COR-L47 (cell line): Measurements from ENCODE around the gene ASB13.
"Not testable (repeated sequence)": the region's sequence is repeated elsewhere in the genome, so short reads cannot be mapped to it uniquely, and the experiment has no call there.

Experiments
- DNase-seq: peaks from one replicate; lab custom pipeline; 2025; lab: John Stamatoyannopoulos, UW

ASB13 gene

DNA sequence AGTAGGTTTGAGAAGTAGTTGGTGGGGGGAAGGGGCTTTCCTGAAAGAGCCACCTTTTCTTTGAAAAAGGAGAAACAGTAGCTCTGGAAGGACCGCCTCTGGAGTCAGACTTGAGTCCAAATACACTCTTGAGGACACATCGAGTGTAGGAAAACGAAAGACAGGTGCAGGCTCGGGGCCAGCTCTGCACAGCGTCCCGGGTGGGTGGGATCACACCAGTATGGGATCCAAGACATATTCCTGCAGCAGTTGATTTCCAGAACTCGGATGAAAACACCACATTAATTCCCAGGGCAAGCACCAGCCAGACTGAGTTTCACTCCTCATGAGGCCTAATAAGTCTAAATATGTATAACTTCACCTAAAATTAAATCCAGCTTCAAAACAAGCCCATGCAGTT is 61.4 kb downstream of the ASB13 start:
- DNase-seq = no peak

DNA sequence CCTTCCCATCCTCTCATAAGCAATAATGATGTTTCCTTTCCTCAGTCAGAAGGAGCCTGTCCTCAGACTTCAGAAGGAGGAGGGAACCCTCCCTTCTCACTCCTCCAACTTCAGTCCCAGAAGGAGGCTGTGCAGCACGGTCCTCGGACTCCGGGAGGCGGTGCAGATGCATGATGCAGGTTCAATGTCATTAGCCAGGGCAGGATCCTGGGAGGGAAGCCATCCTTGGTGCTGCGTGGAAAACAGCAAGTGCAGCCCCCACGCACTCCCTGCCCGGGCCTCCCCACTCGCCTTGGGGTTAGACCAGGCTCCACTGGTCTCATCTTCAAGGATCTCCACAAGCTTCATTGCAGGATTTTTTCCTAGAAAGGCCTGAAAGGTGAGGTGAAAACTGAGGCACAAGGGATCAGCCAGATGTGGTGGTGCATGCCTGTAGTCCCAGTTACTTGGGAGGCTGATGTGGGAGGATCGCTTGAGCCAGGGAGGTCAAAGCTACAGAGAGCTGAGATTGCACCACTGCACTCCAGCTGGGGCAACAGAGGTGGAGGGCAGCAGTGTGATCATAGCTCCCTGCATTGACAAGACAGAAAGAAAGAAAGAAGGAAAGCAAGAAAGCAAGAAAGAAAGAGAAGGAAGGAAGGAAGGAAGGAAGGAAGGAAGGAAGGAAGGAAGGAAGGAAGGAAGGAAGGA is 62.0 kb downstream of the ASB13 start:
- no peak for DNase-seq

DNA sequence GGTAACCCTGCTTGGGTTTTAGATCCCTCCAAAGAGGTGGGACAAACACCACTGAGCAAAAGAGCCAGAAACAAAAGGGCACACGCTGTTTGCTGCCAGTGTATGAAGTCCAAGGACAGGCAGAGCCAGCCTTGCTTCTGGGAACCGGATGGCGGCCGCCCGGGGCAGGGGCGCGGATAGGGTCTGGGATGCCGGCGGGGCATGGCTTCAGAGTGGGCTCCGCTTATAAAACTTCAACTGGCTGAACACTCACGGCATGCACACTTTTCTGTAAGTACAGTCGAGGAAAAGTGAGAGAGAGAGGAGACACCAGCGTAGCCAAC is 62.6 kb downstream of the ASB13 start:
- DNase-seq = no peak

- no peak for DNase-seq
Measured at GRCh38 chr10:5603091-5603847, 63.1 kb downstream of the ASB13 start.

DNA sequence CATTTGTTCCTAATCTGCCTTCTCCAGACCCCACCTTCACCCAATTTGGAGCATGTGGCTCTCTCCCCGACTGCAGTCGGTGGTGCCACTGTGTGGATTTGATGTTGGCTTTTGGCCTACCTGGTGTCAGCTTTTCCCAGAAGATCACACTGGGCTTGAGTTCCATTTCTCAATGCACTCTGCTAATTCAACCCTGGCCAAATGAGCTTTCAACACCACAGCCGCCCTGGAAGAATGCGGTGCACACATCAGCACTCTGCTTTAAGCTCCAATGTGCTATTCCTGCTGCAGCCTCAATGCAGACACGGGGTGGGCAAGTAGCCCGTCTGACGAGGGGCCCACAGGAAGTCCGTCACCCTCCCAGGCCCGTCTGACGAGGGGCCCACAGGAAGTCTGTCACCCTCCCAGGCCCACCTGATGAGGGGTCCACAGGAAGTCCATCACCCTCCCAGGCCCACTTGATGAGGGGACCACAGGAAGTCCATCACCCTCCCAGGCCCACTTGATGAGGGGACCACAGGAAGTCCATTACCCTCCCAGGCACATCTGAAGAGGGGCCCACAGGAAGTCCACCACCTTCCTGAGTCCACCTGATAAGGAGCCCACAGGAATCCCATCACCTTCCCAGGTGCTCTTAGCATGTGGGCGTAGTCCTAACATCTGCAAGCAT is 64.4 kb downstream of the ASB13 start:
- no peak for DNase-seq

DNA sequence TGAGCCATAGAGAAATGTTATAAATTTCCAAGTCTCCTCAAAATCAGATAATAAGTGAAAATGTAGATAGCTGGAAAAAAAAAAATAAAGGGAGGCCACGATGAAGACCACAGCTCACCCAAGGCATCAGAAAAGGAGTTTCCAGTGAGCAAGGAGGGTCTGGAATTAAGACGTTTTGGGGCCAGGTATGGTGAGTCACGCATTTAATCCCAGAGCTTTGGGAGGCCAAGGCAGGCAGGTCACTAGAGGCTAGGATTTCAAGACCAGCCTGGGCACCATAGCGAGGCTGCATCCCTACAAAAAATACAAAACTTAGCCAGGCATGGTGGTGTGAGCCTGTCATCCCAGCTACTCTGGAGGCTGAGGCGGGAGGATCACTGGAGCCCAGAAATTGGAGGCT is 65.5 kb downstream of the ASB13 start:
- no peak for DNase-seq

- no peak for DNase-seq
Measured at GRCh38 chr10:5599613-5600520, 66.5 kb downstream of the ASB13 start.

DNA sequence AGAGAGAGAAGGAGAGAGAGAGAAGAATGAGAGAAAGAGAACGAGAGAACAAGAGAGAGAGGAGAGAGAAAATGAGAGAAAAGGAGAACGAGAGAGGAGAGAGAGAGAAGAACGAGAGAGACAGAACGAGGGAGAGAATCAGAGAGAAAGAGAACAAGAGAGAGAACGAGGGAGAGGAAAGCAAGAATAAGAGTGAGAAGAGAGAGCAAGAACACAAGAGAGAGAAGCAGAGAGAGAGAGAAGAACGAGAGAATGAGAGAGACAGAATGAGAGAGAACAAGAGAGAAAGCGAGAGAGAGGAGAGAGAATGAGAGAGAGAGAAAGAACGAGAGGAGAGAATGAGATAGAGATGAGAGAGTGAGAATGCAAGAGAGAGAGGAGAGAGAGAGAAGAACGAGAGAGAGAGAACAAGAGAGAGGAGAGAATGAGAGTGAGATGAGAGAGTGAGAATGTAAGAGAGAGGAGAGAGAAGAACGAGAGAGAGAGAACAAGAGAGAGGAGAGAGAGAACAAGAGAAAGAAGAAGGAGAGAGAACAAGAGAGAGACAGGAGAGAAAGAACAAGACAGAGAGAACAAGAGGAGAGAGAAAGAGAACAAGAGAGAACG is 68.2 kb downstream of the ASB13 start:
- no peak for DNase-seq

DNA sequence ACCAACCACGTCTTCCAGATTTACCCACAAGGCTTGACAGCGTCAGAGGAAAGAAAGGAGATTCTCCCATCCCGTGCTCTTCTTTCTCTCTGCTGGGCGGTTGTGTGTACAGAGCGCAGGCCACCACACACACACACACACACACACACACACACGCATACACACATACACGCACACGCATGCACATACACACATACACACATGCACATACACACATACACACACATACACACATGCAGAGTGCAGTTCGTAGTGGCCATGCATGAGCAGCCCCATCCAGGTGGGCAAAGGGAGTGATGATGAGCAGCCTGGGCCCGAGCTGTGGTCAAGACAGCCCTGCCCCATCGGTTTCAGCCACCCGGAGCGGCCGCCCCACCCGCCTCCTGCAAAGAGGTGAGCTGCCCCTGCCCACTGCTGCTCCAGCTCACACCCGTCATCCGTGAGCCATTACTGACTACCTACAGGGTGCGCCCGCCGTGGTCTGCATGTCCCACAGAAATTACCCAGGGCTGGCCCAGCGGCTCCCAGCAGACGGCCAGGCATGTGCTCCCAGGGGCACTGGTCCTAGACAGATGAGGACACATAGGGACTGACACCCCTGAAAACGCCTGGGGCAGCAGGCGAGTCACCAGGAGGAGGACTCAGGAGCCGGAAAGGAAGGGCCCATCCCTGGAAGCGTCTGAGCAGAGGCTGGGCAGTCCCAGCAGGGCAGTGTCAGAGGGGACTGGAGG is 69.6 kb downstream of the ASB13 start:
- no peak for DNase-seq

GRCh38 chr10:5595994-5596471 is 70.4 kb downstream of the ASB13 start:
- no peak for DNase-seq

- DNase-seq = no peak
Measured at GRCh38 chr10:5595591-5595990, 70.8 kb downstream of the ASB13 start.

GRCh38 chr10:5595095-5595494 is 71.3 kb downstream of the ASB13 start:
- no peak for DNase-seq

- no peak for DNase-seq
Measured at GRCh38 chr10:5594271-5595049, 71.9 kb downstream of the ASB13 start.

- DNase-seq = not testable (repeated sequence)
Measured at GRCh38 chr10:5593347-5593746, 73.0 kb downstream of the ASB13 start.

- no peak for DNase-seq
Measured at GRCh38 chr10:5592070-5592469, 74.3 kb downstream of the ASB13 start.

GRCh38 chr10:5591336-5591824 is 75.0 kb downstream of the ASB13 start:
- no peak for DNase-seq

DNA sequence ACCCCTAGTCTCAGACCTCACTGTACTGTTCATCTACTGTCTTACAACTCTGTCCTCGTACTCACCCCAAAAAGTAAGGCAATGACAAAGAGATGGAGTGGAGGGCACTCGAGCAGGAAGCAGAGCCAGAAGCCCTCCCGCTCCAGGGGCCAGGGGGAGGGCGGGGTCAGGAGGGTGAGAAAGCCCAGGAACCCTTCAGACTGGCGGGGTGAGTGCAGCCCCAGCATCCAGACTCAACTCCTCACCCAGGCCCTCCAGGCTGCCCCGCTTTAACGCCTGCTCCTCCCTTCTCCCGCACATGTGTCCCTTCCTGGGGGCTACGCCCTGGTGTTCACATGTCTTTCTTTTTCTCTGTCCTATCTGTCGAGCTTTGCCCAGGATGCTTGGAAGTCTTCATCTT is 75.6 kb downstream of the ASB13 start:
- DNase-seq = no peak

DNA sequence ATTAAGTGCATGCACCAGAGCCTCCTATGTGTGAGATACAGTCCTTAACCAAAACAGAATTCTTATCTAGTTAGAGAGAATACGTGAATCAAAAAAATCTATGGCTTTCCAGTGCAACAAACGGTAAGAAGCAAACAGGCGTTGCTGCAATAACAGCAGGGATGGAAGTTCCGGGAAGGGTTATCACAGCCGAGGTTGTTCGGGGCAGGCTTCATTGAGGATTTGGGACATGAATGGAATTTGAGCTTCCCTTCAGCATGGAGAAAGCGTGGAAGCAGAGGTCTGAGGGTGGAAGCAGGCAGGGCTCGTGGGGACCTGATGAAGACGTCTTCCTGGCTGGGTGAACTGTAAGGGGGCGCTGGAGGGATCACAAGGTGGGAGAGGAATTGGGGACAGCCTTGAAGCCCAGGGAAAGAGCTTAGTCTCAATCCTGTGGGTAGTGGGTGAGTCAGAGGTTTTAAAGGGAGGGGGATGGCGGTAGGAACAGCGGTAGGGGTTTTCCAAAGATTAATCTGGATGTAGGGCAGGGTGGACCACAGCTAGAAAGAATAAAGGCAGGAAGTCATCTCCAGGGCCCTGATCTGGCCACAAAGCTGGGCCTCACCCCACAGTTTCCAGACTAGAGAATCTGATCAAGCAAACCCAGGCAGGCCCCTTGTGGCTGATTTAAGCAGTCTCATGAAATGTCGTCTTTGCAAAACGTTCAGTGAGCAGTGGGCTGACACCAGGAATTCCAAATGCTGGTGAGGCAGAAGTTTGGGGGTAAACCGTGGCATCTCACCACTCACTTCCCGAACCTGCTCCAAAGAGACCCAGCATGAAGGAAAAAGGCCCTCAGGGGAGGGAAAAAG is 76.5 kb downstream of the ASB13 start:
- DNase-seq = no peak

DNA sequence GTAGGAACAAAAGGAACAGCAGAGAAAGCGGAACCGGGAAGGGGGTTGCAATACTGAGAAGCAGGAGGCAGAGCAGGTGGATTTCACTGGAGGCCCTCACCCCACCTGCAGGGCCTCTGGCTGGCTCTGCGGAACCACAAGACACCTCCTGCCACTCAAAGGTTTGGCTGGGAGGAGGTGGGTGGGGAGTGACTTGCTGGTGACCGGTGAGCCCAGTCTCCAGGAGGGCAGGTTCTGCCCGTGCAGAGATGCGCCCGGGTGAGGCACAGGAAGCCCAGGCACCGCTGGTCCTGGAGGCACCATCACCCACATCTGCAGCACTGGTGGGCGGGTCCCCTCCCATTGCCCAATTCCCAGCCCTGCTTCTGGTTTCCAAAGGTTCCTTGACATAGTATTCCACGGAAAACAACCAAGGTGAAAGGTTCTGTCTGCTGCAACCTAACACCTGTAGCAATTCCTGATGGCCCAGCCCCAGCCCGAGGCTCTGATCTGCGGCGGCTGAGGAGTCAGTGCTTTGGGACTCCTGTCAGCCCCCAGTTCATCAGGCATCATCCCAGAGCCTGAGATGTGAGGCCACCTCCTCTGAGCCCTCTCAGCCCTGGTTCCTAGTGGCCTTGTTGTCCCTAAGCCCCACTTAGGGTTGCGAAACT is 77.3 kb downstream of the ASB13 start:
- DNase-seq = no peak
